K562 (cell line): ENCODE data around the gene PAEP.

Experiments used
- BRD4 ChIP-seq: fragments of 200-600 bp; sonication (generic); IDR thresholded peaks from 2 replicates; pipeline ENCODE4 v1.6.1; 2017; ENCODE audit warnings: inconsistent platforms
- JUND ChIP-seq, 2 experiments: IDR thresholded peaks; 2 replicates in 1 of 2; 3 replicates in 1 of 2; pipeline ENCODE4 v1.6.1; 2011; ENCODE audit warnings: borderline replicate concordance in 2 of 2, low read depth in 2 of 2, low read length in 2 of 2, improper control_type of control experiment in 1 of 2, missing biosample characterization in 1 of 2, missing genetic modification characterization in 1 of 2, missing genetic modification reagents in 1 of 2
- PATZ1 ChIP-seq: fragments of 250-450 bp; sonication (Bioruptor Pico); IDR thresholded peaks from 2 replicates; pipeline ENCODE4 v1.5.0; 2020; ENCODE audit warnings: mild to moderate bottlenecking, borderline replicate concordance
- TF ChIP-seq, protein P1 (sequence below), 3 experiments: IDR thresholded peaks in 2 of 3; conservative IDR thresholded peaks in 1 of 3; 2 replicates each; pipeline ENCODE4 v1.5.1; 2011 to 2012; ENCODE audit warnings: low read length in 3 of 3, mild to moderate bottlenecking in 3 of 3, control low read depth in 2 of 3, improper control_type of control experiment in 1 of 3, inconsistent platforms in 1 of 3, low read depth in 1 of 3, mixed read lengths in 1 of 3, moderate library complexity in 1 of 3; ENCODE audit not compliant: insufficient read depth in 2 of 3

DNA sequence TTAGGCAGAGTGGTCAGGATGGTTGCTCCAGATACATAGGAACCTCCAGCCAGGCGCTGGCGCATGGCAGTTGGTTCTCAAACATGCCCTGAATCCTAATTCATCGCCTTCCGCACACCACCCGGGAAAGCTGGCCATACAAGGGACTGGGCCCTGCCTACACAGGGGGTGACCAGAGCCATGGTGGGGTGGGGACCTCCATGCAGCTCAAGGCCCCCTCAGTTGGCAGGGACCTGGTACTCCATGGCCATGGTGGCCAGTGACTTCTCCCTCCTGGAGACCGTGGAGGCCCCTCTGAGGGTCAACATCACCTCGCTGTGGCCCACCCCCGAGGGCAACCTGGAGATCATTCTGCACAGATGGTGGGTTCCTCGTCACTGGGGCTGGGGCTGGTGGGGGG is 26.8 kb downstream of the PAEP start:
- TF ChIP-seq, protein P1, sequence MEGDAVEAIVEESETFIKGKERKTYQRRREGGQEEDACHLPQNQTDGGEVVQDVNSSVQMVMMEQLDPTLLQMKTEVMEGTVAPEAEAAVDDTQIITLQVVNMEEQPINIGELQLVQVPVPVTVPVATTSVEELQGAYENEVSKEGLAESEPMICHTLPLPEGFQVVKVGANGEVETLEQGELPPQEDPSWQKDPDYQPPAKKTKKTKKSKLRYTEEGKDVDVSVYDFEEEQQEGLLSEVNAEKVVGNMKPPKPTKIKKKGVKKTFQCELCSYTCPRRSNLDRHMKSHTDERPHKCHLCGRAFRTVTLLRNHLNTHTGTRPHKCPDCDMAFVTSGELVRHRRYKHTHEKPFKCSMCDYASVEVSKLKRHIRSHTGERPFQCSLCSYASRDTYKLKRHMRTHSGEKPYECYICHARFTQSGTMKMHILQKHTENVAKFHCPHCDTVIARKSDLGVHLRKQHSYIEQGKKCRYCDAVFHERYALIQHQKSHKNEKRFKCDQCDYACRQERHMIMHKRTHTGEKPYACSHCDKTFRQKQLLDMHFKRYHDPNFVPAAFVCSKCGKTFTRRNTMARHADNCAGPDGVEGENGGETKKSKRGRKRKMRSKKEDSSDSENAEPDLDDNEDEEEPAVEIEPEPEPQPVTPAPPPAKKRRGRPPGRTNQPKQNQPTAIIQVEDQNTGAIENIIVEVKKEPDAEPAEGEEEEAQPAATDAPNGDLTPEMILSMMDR (IDR thresholded peaks at IDR 0.05 in 2 of 3, conservative IDR thresholded peaks at IDR 0.05 in 1 of 3; ENCODE audit: insufficient read depth in 2 of 3, low read depth in 1 of 3, low read length in 3 of 3) = no peak
- TF ChIP-seq JUND (IDR thresholded peaks at IDR 0.05; ENCODE audit: borderline replicate concordance, low read depth, low read length) = no peak
- TF ChIP-seq JUND (tag; IDR thresholded peaks at IDR 0.05; ENCODE audit: borderline replicate concordance, low read depth, low read length) = no peak
- TF ChIP-seq BRD4 = no peak
- no peak for TF ChIP-seq PATZ1
